OCI-LY3 (cell line): ENCODE measurements around the gene SWAP70.

Experiments used
- H2AFZ ChIP-seq: fragments of 200-600, 300-600 bp; shearing (Covaris generic); 2 replicates; pipeline ENCODE4 v1.6.0; 2014; ENCODE audit warnings: antibody characterized with exemption, low read depth, low read length
- H3K27ac ChIP-seq: fragments of 200-600, 300-600 bp; sonication (generic); 2 replicates; pipeline ENCODE4 v1.5.1; 2014; ENCODE audit warnings: mild to moderate bottlenecking, low read length, moderate library complexity, mixed read lengths
- H3K27me3 ChIP-seq: fragments of 200-600, 300-600 bp; sonication (generic); 2 replicates; pipeline ENCODE4 v1.6.1; 2014; ENCODE audit warnings: low read depth, low read length, mixed read lengths
- H3K36me3 ChIP-seq: fragments of 200-600, 300-600 bp; sonication (generic); replicated peaks from 2 replicates; pipeline ENCODE3; 2014; ENCODE audit warnings: low read depth, low read length, mixed read lengths
- H3K4me1 ChIP-seq: fragments of 300-600, 200-600 bp; sonication (generic); 2 replicates; pipeline ENCODE4 v1.6.1; 2014; ENCODE audit warnings: low read length, mixed read lengths
- H3K4me2 ChIP-seq: fragments of 200-600, 300-600 bp; sonication (generic); 2 replicates; pipeline ENCODE4 v1.6.1; 2014; ENCODE audit warnings: low read length, mixed read lengths
- H3K4me3 ChIP-seq: fragments of 300-600, 200-600 bp; sonication (generic); 2 replicates; pipeline ENCODE4 v1.5.1; 2014; ENCODE audit warnings: antibody characterized with exemption, mild to moderate bottlenecking, low read length, moderate library complexity
- H3K79me2 ChIP-seq: fragments of 300-600, 200-600 bp; shearing (Covaris generic); 2 replicates; pipeline ENCODE4 v1.6.1; 2014; ENCODE audit warnings: mild to moderate bottlenecking, low read length, mixed read lengths
- H3K9ac ChIP-seq: fragments of 300-600, 200-600 bp; shearing (Covaris generic); 2 replicates; pipeline ENCODE4 v1.6.0; 2014; ENCODE audit warnings: mild to moderate bottlenecking, low read length, moderate library complexity
- H3K9me3 ChIP-seq: fragments of 200-600, 300-600 bp; shearing (Covaris generic); 2 replicates; pipeline ENCODE4 v1.6.1; 2014; ENCODE audit warnings: low read length, mixed read lengths; ENCODE audit not compliant: insufficient read depth
- H4K20me1 ChIP-seq: fragments of 200-600, 300-600 bp; sonication (generic); 2 replicates; pipeline ENCODE4 v1.6.1; 2016; ENCODE audit warnings: low read length, mixed read lengths; ENCODE audit not compliant: insufficient read depth
- EZH2phosphoT487 ChIP-seq: fragments of 200-600 bp; shearing (Covaris generic); IDR thresholded peaks from 2 replicates; pipeline ENCODE4 v1.6.1; 2018; ENCODE audit warnings: antibody characterized with exemption, mixed run types, low read depth
- TF ChIP-seq, protein P1 (sequence below): fragments of 200-600, 300-600 bp; sonication (generic); IDR thresholded peaks from 2 replicates; pipeline ENCODE4 v1.5.1; 2014; ENCODE audit warnings: antibody characterized with exemption, low read length, low read depth

SWAP70 gene

DNA sequence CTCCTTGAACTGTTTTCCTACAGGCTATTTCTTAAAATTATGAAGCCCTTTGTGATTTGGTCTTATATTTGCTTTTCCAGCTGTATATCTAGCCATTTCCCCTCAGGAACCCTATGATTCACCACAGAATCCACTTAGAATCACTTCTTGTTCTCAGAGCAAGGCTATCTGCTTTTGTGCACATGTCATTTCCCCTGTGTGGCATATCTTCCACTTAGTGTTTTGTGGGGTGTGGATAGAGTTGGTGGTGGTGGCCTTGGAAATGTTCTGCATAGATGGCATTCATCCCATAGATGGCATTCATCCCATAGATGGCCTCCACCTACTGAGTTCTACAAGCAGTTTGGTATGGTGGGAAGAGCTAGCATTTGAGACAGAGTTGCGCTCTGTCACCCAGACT lies 44.7 kb downstream of the SWAP70 start:
- peaks cover 8% of the 10 kb centered on the region for H3K4me1 ChIP-seq
- no peak overlapping the region for H3K4me2 ChIP-seq
- TF ChIP-seq, protein P1, sequence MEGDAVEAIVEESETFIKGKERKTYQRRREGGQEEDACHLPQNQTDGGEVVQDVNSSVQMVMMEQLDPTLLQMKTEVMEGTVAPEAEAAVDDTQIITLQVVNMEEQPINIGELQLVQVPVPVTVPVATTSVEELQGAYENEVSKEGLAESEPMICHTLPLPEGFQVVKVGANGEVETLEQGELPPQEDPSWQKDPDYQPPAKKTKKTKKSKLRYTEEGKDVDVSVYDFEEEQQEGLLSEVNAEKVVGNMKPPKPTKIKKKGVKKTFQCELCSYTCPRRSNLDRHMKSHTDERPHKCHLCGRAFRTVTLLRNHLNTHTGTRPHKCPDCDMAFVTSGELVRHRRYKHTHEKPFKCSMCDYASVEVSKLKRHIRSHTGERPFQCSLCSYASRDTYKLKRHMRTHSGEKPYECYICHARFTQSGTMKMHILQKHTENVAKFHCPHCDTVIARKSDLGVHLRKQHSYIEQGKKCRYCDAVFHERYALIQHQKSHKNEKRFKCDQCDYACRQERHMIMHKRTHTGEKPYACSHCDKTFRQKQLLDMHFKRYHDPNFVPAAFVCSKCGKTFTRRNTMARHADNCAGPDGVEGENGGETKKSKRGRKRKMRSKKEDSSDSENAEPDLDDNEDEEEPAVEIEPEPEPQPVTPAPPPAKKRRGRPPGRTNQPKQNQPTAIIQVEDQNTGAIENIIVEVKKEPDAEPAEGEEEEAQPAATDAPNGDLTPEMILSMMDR, result no peak
- no peak for TF ChIP-seq EZH2phosphoT487
- H3K79me2 ChIP-seq, result peaks cover 96% of the 10 kb centered on the region
- no peaks in the 10 kb centered on the region for H3K9me3 ChIP-seq
- no peak overlapping the region for H3K4me3 ChIP-seq
- H3K27me3 ChIP-seq, result no peaks in the 10 kb centered on the region
- H3K9ac ChIP-seq, result no peak overlapping the region
- H3K36me3 ChIP-seq, result peaks cover 36% of the 10 kb centered on the region
- H4K20me1 ChIP-seq, result peaks cover 81% of the 10 kb centered on the region
- no peak overlapping the region for H2AFZ ChIP-seq
- no peak overlapping the region for H3K27ac ChIP-seq

DNA sequence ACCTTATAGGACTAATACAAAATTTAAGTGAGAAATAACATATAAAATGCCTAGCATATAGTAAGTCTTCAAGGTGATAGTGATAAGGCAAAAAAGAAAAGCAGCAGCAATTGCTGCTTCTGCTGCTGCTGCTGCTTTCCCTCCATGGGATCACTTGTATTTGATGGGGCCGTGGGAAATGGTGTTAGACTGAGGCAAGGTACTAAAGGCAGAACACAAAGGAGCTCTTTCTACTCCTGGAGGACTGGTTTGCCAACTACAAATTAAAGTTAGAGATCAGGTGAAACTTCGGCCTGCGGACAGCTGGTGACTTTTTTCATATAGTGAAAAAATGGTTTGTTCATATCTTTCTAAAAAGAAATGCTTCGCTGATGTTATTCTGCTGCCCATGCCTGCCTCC lies 46.3 kb downstream of the SWAP70 start:
- peaks cover 69% of the 10 kb centered on the region for H4K20me1 ChIP-seq
- TF ChIP-seq EZH2phosphoT487, result no peak
- TF ChIP-seq, protein P1, result no peak
- H3K4me1 ChIP-seq, result peaks cover 24% of the 10 kb centered on the region
- no peak overlapping the region for H3K9ac ChIP-seq
- H2AFZ ChIP-seq, result no peak overlapping the region
- H3K9me3 ChIP-seq, result peaks cover 2% of the 10 kb centered on the region; the same call in 1 of the 2 replicates
- H3K4me3 ChIP-seq, result no peak overlapping the region
- H3K79me2 ChIP-seq, result peaks cover 96% of the 10 kb centered on the region
- H3K4me2 ChIP-seq, result no peak overlapping the region
- peaks cover 42% of the 10 kb centered on the region for H3K36me3 ChIP-seq
- H3K27me3 ChIP-seq, result no peaks in the 10 kb centered on the region
- H3K27ac ChIP-seq, result no peak overlapping the region

DNA sequence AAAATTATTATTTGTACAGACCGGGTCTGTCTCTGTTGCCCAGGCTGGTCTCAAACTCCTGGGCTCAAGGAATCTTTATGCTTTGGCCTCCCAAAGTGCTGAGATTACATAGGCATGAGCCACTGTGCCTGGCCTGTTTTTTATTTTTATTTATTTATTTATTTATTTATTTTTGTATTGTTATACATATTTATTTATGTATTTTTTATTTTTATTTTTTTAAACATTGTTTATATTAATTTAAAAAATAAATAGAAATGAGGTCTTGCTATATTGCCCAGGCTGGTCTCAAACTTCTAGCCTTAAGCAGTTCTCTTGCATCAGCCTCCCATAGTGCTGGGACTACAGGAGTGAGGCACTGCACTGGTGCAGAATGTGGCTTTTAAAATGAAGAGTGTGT lies 47.0 kb downstream of the SWAP70 start:
- Histone ChIP-seq H3K4me1 (peaks cover 31% of the 10 kb centered on the region), H3K4me3 (no peak overlapping the region), H3K4me2 (no peak overlapping the region), H3K27me3 (no peaks in the 10 kb centered on the region), H3K79me2 (peaks cover 98% of the 10 kb centered on the region), H3K9ac (no peak overlapping the region), H4K20me1 (peaks cover 69% of the 10 kb centered on the region), H3K36me3 (peaks cover 48% of the 10 kb centered on the region), H2AFZ (no peak overlapping the region), H3K27ac (no peak overlapping the region), H3K9me3 (peaks cover 4% of the 10 kb centered on the region; the same call in 1 of the 2 replicates)
- TF ChIP-seq, protein P1, result no peak
- TF ChIP-seq EZH2phosphoT487, result no peak

DNA sequence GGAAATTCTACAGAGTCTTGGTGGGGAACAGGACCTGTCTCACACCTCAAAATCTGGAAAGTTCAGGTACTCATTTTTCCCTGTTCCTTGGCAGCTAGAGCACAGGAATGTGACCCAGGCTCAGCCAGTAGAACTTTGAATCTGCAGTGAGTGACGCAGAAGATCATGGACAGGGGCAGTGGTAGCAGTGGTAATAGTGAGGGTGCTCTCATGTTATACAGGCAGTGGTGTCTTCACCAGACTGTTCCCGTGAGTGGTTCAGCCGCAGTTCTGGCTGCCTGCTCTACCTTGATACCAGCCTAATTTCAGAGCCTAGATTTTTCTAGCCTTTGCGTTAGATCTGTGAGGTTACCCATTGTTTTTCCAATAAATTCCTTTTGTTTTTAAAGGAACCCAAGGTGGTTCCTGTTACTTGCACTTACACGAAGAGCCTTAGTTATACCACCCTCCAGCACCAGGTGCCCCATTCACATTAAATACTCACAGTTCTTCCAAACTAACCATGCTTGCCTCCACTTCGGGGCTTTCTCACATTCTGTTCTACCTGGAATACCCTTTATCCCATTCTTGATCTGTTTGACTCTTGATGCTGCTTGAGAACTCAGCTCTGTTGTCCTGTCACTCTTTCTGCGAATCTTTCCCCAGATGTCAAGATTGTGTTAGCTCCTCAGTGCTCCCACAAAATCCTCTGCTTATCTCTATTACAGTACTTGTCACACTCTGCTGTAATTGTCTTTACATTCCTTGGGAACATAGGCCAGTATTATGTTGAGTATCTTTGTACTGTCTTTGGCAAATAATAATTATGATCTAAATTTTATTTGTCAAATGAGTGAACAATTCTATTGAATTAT lies 47.8 kb downstream of the SWAP70 start:
- Histone ChIP-seq H3K4me3 (no peak overlapping the region), H3K27me3 (no peaks in the 10 kb centered on the region), H3K9ac (no peak overlapping the region), H3K4me2 (no peak overlapping the region), H3K9me3 (peaks cover 4% of the 10 kb centered on the region; the same call in 1 of the 2 replicates), H3K27ac (0 out of 2 replicates have a peak overlapping the region, but pooled peaks have one; percentile 14), H3K36me3 (peaks cover 50% of the 10 kb centered on the region), H3K4me1 (peaks cover 39% of the 10 kb centered on the region), H2AFZ (no peak overlapping the region), H4K20me1 (peaks cover 65% of the 10 kb centered on the region), H3K79me2 (peaks cover 93% of the 10 kb centered on the region)
- TF ChIP-seq, protein P1, result no peak
- no peak for TF ChIP-seq EZH2phosphoT487
